Activated CD4-positive, alpha-beta T cell treated with anti-CD3 and anti-CD28 coated beads, Interleukin-2, amount 50 U/mL, for 1 hour (primary cell): ENCODE data around the gene GASK1A.

Experiments used
- DNase-seq: peaks from one replicate; pipeline ENCODE4 v3.0.0-alpha.2; 2020

GASK1A gene

DNA sequence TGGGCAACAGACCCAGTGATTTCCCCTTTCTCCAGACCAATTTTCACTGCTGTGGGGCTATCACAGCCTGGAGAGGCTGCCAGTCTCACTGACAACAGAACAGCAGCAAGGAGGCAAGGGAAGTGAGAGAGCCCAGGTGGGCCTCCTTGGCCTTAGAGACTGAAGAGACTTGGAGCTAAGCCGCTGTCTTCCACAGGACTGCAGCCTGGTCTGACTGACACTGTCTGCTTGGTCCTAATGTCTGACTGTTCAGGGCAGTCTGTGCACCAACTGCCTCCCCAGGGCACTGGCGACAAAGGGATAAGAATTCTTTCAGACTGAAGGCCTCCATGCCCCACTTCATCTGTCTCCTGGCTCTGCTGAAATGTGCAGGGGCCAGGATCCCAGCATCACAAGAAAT lies 115.3 kb downstream of the GASK1A start:
- no peak for DNase-seq

DNA sequence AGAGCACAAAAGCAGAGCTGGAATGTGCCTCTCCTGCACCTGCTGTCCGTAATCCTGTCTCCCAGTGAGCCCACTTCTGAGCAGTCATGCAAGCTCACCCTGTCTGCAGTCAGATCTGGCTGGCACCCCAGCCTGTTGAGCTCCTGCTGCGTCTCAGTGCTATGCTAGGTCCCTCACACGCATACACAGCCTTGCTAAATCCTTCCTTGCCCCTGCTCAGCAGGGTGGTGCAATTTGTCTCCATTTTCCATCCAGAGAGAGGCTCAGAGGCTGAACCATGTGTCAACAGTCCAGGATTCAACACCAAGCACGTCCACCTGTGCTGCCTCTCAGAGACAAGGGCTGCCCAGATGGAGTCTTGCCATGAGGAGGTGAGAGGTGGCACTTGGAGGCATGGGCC lies 115.7 kb downstream of the GASK1A start:
- no peak for DNase-seq

DNA sequence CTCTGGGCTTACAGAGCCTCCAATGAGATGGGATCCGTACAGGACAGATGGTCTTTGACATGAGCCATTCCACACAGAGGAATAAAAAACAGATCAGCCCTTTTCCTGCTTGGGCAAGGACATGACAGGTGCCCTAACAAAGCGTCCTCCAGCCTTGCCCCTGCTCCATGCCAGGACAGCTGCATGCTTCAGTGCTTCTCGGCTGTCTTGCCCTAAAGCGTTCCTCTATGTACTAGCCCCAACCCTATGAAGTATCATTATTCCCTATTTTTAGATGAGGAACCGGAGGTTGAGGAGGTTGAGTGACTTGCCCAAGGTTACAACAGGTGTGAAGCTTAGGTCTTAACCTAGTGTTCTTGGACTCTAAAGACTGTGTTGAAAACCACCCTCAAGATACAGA lies 116.3 kb downstream of the GASK1A start:
- no peak for DNase-seq

DNA sequence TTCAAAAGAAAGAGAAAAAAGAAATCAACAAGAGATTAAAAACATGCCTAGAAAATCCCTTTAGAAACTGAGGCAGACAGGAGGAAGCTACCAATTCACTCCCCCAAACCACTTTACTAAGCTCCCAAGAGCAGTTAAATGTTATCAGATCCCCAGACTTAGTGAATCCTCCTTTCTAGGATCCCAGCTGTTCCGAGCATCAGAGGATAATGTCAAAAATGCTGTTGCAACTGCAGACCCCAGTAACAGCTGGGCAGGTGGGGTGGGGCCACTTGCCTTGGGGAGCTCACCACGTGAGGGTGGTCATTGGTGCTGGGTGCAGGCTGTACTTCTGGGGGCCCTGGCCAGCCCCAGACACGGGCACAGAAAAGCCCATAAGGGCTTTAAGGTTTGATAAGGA lies 117.7 kb downstream of the GASK1A start:
- DNase-seq: no peak

DNA sequence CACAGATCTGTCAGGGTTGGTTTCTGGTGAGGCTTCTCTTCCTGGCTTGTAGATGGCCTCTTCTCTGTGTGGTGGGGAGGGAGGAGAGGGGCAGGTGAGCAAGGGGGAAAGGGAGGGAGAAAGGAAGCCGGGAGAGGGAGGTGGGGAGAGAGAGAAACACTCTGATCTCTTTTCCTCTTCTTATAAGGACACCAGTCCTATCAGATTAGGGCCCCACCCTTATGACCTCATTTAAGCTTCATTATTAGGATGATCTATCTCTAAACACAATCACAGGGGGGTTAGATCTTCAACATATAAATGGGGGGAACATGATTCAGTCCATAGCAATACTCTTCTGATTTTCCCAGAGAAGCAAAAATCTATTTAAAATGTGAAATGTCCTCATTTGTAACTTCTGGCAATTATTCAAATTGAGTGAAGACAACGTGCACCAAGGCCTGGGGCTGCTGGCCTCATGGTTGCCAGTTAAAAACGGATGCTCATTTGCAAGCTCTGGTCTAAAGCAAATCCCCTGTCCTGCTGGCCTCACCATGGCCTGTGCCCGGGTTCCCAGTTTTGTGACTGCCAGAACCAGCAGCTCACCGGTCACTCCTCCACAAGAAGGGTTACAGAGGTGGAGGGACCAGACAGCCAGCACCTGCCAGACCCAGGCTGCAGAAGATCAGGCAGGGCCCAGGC lies 118.4 kb downstream of the GASK1A start:
- no peak for DNase-seq

DNA sequence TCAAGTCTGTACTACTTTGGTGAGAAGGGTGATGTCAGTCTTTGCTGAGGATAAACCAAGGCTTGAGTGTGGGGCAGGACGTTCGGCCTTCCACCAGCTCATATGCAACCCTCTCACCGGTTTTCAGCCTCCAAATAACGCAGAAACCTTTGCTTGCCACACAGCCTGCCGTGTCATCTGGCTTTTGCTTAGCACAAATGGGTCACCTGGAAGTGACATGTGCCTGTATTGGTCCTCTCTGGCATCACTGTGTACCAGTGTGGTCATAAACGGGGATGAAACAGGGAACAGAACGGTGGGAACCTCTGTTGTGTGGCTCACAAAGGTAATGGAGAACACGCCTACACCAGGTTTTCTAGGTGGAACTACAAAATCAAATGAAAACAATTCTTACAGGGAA lies 119.7 kb downstream of the GASK1A start:
- DNase-seq: no peak

DNA sequence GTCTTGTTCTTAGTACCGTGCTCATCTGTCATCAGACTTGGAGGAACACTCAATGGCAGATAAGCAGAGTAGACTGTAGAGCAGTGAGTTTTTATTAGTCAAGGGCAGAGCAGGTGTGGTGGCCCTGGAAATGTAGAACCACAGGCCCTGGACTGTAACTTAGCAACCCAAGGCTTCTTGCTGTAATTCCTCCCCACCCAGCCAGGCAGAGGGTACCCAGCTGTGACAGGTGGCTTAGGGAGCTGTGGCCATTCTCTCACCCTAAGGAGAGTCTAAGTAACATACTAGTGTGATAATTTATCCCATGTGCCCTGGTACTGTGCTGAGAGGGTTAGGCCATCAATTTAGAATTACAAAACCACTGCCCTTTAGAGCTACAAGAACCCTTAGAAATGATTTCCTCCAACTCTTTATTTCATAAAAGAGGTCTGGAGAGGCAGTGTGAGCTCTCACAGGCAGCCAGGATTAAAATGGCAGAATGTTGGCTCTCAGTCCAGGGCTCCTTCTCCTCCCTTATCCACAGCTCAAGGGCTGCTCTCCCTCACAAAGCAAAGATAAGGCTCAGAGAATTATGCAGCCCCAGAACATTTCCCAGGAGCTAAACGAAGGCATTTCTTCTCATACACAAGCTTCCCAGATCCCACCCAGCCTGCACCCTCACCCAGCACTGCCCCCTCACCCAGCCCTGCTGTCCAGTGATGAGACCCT lies 123.8 kb downstream of the GASK1A start:
- DNase-seq: no peak

DNA sequence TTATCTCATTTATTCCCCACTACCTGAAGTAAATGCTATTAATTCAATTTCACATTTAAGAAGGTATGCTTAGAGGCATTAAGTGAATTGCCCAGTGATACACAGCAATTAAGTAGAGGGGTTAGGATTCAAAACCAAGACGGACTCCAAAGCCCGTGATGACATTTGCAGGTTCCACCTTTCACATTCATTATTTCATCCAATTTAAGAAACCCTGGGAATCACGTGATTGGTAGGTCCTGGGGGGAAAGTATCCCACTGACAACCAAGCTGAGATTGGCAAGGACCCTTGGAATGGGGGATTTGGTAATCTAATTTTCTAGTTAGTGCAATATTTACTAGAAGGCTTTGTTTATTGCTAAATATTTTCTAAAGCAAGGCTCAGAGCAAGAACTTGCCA lies 124.9 kb downstream of the GASK1A start:
- no peak for DNase-seq

DNA sequence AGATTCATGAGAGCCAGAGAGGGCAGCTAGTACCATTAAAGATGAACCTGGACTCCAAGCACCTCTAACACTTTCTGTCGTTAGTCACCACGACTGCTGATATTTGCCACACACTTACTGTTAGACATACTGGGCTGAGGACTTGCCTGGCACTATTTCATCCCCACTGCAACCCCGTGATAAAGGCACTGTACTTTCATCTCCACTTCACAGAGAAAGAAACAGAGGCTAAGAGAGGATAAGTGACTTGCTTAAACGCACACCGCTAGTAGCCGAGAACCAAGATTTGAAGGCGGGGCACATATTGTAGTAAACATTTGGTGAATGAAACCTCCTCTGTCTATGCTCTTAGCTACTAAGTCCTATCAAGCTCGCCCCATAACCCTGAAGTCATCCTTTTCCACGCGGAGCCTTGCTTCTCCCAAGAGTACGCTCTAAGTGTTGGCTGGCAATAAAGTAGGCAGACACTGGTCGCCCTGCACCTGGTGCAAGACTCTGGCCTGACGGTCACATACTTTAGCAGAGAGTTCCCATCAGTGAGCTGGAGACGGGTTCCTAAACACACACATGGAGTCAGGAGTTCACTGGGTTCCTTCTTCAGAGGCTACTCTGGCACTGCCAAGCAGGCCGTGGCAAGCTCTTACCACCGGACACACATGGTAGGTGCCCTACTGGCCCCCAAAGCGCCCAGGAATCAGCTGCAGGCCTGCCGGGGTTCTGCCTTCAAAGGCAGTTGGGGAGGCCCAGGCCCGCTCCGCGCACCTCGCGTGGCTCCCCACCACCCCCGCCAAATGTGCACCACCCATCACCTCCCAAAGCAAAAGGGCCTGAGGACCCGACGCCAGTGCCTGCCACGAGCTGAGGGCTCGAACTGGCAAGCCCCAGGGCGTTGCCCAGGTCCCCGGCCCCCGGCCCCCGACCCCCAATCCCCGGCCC lies 125.8 kb downstream of the GASK1A start:
- no peak for DNase-seq

DNA sequence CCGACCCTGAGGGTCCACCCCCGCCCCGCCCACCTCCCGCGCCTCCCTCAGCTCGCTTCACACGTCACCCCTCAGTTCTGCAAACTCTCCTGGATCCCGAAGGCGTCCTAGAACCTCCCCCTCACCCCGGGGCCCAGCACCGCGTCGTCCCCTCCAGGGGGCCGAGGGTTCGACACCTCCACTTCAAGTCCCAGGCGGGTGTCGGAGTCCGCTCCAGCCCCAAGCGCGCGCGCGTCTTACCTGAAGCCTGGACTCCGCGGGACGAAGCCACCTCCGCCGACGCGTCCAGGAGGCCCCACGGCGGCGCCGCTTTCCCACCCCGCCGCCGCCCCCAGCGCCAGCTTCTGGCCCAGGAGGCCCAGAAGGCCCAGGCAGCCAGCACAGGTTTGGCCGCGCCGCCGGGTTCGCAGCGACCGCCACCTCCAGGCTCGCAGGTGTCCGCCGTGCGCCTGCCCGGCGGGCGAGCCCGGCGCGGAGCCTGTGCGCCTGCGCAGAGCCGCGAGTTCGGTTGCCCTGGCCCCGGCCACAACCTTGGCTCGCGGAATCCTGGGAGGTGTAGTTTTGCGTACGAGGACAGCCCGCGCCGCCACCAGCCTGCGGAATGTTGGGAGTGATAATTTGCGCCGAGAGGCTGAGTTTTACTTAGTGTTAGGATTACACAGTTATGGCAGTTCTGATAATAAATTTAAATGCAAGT lies 126.6 kb downstream of the GASK1A start, which contains the start of gene POMGNT2:
TSS of gene POMGNT2 (minus strand) at position 484 of the 697 bp plus-strand sequence. CDS start 24,648 bp downstream, outside the sequence.
- peak; percentile 86 for DNase-seq

DNA sequence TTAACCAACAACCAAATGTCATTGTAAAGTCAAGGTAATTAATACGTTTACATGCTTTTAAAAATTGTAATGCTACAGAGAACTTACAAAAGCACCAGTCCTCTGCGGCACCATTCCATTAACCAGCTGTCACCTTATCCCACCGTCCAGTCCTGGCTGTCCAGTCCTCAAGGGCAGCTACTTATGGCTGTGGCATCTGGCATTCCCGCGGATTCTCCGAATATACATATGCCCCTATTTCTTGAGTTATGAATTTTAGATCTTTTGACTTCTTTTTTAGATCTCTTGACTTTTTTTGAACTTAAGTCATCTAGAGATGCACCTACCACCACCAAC lies 127.2 kb downstream of the GASK1A start:
- no peak for DNase-seq
